ENCODE data around the gene MXRA7. TPM values are rescaled to one million over a fixed set of nuclear protein-coding genes. Genes with fewer than 3 reads are reported as not detected.

Gene MXRA7
- total RNA-seq, 4 donors from 2014 or later = 124 to 243 (median 165) TPM

DNA sequence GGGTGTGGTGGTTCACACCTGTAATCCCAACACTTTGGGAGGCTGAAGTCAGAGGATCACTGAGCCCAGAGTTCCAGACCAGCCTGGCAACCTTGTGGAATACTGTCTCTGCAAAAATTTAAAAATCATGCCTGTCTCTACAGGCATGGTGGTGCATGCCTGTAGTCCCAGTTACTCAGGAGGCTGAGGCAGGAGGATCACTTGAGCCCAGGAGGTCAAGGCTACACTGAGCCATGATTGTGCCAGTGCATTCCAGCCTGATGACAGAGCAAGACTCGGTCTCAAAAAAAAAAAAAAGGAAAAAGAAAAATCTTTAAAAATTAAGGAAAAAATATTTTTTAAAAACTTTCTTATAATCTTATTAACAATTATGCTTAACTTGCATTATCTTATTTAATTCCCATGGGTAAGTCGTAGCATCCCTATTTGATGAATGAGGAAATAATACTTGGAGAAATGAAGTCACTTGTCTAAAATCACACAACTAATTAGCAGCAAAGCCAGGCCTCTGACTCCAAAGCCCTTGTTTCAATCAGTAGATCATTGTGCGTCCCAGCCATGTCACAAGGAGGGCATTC is 40.7 kb upstream of the MXRA7 start:
- TF ChIP-seq, protein P1, sequence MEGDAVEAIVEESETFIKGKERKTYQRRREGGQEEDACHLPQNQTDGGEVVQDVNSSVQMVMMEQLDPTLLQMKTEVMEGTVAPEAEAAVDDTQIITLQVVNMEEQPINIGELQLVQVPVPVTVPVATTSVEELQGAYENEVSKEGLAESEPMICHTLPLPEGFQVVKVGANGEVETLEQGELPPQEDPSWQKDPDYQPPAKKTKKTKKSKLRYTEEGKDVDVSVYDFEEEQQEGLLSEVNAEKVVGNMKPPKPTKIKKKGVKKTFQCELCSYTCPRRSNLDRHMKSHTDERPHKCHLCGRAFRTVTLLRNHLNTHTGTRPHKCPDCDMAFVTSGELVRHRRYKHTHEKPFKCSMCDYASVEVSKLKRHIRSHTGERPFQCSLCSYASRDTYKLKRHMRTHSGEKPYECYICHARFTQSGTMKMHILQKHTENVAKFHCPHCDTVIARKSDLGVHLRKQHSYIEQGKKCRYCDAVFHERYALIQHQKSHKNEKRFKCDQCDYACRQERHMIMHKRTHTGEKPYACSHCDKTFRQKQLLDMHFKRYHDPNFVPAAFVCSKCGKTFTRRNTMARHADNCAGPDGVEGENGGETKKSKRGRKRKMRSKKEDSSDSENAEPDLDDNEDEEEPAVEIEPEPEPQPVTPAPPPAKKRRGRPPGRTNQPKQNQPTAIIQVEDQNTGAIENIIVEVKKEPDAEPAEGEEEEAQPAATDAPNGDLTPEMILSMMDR (IDR thresholded peaks at IDR 0.05; ENCODE audit: low read depth) = no peak

DNA sequence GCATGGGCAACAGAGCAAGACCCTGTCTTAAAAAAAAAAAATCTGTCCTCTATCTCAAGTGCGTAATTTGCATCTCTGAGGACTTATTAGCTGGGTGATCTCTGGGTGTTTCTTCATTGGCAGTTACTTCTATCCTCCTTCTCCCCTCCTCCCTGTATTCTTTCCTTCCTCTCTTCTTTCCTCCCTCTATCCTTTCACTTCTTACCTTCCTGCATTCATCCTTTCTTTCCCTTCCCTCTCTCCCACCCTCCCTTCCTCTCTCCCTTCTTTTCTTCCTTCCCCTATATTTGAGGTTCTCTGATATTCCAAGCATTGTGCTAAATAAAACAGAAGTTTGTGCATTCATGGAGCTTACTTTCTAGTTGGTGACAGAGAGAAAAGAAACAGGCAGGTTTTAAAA is 37.9 kb upstream of the MXRA7 start:
- TF ChIP-seq, protein P1 (IDR thresholded peaks at IDR 0.05; ENCODE audit: low read depth) = no peak

DNA sequence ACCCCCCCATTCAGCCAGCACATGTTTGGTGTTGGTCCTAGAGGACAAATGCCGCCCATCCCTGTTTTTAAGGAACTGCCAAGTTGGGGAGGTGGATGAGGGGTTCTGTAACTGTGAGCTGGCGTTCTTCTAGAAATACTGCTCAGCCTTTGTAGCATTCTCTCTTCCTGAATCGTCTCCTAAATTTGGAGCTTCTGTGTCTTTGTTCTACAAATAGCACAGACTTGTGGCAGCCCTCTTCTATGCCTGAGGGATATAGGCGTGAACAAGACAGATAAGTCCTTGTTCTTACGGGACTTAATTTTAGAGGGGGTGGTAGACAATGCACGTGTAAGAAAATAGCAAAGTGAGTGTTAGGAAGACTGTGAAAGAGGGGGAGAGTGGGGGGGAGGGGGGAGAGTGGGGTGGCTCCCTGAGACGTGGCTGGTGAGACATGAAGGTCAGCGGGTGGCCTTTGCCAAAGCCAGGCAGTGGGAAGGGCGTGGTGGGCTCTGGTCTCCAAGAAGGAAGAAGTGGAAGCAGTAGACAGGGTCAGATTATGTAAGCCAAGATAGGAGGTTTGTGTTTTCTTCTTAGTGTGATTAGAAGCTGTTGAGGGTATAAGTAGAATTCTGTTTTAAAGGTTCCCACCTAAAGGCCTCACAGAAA is 37.1 kb upstream of the MXRA7 start:
- TF ChIP-seq, protein P1 (IDR thresholded peaks at IDR 0.05; ENCODE audit: low read depth) = no peak

DNA sequence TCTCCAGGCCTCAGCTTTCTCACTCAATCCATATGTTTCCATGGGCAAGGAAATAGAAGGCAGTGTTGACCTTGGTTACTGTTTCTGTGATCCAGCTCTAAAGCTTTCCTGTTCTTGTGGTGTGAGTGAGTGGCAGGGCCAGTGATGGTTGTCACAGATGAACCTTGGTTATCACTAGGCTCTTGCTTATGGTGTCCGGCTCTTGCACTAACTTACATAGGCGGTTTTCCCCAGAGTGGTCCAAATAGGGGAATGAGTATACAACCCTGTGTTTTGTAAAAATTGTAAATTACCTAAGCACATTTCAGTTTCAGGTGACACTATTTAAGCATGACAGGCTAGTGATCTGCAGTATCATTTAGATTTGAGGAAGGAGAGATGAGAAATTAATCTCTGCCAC is 34.0 kb upstream of the MXRA7 start:
- TF ChIP-seq, protein P1 (IDR thresholded peaks at IDR 0.05; ENCODE audit: low read depth) = no peak

DNA sequence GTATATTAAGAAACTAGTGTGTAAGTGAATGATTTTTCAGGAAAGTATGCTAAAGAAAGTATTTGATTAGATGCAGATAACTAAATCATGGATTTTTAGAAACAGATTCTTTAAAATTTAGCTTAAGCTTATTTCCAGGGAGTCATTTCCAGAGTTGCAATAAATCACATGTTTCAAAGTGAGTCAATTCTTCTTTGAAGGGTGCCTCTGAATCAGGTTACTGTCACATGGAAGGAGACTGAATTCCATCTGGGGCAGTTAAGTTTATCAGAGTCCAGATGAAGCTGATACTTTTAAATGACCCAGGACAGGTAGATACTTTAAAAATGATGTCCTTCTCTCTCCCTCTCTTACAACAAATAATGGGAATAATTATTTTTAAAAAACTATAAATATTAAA is 32.2 kb upstream of the MXRA7 start:
- TF ChIP-seq, protein P1 (IDR thresholded peaks at IDR 0.05; ENCODE audit: low read depth) = no peak

DNA sequence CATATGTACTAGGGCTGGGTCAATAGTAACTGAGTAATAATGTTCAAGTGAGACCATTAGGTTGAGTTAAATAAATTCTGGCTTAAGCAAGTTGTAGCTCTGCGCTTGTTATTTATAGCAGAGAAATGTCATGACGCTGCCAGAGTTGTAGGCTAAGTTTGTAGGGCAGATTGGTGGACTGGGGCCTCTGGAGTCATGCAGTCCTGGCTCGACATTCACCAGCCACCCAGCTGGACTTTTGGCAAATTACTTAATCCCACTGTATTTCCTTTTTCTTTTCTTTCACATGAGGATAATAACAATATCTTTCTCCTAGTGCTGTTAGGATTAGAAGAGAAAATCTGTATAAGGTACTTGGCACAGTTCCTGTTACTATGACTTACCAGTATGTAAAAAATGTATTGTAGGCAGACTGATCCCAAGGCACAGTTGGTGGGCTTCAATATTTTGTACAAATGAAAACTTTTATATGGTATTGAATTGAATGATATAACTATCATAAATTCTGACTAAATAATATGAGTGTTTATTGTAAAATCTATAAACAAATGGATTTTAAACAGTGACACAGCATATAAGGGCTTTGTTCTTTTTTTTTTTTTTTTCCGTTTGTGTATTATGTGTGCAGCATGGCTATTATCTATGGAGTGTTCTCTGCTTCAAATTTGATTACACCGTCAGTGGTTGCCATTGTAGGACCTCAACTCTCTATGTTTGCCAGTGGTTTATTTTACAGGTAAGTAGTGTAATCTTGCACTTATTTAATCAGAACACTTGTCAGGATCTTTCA is 29.8 kb upstream of the MXRA7 start:
- TF ChIP-seq, protein P1 (IDR thresholded peaks at IDR 0.05; ENCODE audit: low read depth) = no peak

DNA sequence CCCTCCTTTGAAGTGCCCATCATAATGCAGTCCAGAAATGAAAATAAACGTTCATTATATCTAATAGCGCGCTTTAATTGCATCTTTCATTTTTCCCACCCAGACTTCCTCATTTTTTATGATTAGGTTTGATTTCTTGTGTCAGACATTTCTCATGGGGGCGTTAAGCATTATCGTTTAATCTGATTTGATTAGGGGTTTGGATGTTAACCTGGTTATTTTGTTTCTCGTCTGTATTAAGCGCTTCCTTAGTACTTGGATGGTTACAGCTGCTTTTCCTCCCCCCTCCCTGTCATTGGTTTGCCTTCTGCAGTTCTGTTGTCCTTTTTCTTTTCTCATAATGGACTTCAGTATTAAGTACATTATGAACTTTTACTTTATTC is 27.7 kb upstream of the MXRA7 start:
- TF ChIP-seq, protein P1 (IDR thresholded peaks at IDR 0.05; ENCODE audit: low read depth) = no peak

Data from subcutaneous adipose tissue (tissue), 4 donors.